Stomach (tissue), 4 donors: Measurements from ENCODE around the gene FUZ.

Experiments used
- EP300 ChIP-seq: sonication (generic); formaldehyde crosslinking; IDR thresholded peaks from one replicate; pipeline ENCODE4 v1.6.1; 2017; ENCODE audit warnings: antibody characterized with exemption
- POLR2A ChIP-seq, 4 donors: fragments of 450-650 bp; IDR thresholded peaks; one replicate each; pipeline ENCODE4 v1.6.1; 2016; ENCODE audit warnings: antibody characterized with exemption in 4 of 4, control low read depth in 2 of 4, mild to moderate bottlenecking in 1 of 4, moderate library complexity in 1 of 4
- POLR2AphosphoS5 ChIP-seq, 3 donors: sonication (generic); formaldehyde crosslinking; IDR thresholded peaks; one replicate each; pipeline ENCODE4 v1.6.1; 2016; ENCODE audit warnings: antibody characterized with exemption in 3 of 3
- TF ChIP-seq, protein P1 (sequence below), 7 experiments: fragments of 450-650 bp in 4 of 7; fragments of 200-600 bp in 3 of 7; sonication (generic) in 3 of 7; IDR thresholded peaks; one replicate each; pipeline ENCODE4 v1.5.1; 2016 to 2019; ENCODE audit warnings: antibody characterized with exemption in 7 of 7, control low read depth in 2 of 7, mild to moderate bottlenecking in 1 of 7

GRCh38 chr19:49853852-49854377, 40.8 kb upstream of the FUZ start:
- TF ChIP-seq, protein P1, sequence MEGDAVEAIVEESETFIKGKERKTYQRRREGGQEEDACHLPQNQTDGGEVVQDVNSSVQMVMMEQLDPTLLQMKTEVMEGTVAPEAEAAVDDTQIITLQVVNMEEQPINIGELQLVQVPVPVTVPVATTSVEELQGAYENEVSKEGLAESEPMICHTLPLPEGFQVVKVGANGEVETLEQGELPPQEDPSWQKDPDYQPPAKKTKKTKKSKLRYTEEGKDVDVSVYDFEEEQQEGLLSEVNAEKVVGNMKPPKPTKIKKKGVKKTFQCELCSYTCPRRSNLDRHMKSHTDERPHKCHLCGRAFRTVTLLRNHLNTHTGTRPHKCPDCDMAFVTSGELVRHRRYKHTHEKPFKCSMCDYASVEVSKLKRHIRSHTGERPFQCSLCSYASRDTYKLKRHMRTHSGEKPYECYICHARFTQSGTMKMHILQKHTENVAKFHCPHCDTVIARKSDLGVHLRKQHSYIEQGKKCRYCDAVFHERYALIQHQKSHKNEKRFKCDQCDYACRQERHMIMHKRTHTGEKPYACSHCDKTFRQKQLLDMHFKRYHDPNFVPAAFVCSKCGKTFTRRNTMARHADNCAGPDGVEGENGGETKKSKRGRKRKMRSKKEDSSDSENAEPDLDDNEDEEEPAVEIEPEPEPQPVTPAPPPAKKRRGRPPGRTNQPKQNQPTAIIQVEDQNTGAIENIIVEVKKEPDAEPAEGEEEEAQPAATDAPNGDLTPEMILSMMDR (IDR thresholded peaks at IDR 0.05): no peak
- TF ChIP-seq POLR2AphosphoS5 (IDR thresholded peaks at IDR 0.05) (no peak), POLR2A (IDR thresholded peaks at IDR 0.05) (no peak), EP300 (no peak)
